HL-60 (cell line): ENCODE data around the gene TNFSF12.

Source experiments
- GABPA ChIP-seq: IDR thresholded peaks from 2 replicates; pipeline ENCODE4 v1.6.1; 2012; ENCODE audit warnings: low read depth
- POLR2AphosphoS5 ChIP-seq: IDR thresholded peaks from 2 replicates; pipeline ENCODE4 v1.6.1; 2012; ENCODE audit warnings: low read depth
- SPI1 ChIP-seq: IDR thresholded peaks from 2 replicates; pipeline ENCODE4 v1.6.1; 2012; ENCODE audit warnings: low read depth, mild to moderate bottlenecking, borderline replicate concordance
- TF ChIP-seq, protein P1 (sequence below): IDR thresholded peaks from one replicate; pipeline ENCODE4 v1.5.1; 2011; ENCODE audit warnings: low read length, control low read depth, inconsistent platforms; ENCODE audit not compliant: insufficient read depth
- TF ChIP-seq, protein P2 (sequence below): IDR thresholded peaks from 2 replicates; pipeline ENCODE4 v1.6.1; 2012; ENCODE audit warnings: low read depth; ENCODE audit not compliant: insufficient replicate concordance

DNA sequence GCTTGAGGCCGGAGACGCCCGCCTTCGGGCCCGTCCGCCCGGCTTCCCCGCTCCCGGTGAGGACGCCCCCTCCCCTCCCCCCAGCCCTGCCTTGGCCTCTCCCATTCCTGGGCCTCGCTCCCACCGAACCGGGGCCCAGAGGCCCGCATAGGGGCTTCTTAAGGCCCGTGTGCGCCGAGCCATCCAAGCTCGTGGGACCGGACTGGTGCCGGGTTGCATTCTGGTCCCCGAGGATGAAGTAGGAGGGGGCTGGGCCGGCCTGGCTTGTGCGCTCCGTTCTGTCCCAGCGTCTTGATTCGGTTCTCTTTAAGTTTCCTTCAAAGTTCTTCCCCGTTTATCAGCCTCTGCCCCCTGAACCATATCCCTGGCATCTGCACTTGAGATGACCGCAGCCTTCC is 13.3 kb downstream of the TNFSF12 start:
- TF ChIP-seq, protein P1, sequence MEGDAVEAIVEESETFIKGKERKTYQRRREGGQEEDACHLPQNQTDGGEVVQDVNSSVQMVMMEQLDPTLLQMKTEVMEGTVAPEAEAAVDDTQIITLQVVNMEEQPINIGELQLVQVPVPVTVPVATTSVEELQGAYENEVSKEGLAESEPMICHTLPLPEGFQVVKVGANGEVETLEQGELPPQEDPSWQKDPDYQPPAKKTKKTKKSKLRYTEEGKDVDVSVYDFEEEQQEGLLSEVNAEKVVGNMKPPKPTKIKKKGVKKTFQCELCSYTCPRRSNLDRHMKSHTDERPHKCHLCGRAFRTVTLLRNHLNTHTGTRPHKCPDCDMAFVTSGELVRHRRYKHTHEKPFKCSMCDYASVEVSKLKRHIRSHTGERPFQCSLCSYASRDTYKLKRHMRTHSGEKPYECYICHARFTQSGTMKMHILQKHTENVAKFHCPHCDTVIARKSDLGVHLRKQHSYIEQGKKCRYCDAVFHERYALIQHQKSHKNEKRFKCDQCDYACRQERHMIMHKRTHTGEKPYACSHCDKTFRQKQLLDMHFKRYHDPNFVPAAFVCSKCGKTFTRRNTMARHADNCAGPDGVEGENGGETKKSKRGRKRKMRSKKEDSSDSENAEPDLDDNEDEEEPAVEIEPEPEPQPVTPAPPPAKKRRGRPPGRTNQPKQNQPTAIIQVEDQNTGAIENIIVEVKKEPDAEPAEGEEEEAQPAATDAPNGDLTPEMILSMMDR: no peak
- TF ChIP-seq POLR2AphosphoS5 (no peak), GABPA (no peak), SPI1 (no peak)
- TF ChIP-seq, protein P2, sequence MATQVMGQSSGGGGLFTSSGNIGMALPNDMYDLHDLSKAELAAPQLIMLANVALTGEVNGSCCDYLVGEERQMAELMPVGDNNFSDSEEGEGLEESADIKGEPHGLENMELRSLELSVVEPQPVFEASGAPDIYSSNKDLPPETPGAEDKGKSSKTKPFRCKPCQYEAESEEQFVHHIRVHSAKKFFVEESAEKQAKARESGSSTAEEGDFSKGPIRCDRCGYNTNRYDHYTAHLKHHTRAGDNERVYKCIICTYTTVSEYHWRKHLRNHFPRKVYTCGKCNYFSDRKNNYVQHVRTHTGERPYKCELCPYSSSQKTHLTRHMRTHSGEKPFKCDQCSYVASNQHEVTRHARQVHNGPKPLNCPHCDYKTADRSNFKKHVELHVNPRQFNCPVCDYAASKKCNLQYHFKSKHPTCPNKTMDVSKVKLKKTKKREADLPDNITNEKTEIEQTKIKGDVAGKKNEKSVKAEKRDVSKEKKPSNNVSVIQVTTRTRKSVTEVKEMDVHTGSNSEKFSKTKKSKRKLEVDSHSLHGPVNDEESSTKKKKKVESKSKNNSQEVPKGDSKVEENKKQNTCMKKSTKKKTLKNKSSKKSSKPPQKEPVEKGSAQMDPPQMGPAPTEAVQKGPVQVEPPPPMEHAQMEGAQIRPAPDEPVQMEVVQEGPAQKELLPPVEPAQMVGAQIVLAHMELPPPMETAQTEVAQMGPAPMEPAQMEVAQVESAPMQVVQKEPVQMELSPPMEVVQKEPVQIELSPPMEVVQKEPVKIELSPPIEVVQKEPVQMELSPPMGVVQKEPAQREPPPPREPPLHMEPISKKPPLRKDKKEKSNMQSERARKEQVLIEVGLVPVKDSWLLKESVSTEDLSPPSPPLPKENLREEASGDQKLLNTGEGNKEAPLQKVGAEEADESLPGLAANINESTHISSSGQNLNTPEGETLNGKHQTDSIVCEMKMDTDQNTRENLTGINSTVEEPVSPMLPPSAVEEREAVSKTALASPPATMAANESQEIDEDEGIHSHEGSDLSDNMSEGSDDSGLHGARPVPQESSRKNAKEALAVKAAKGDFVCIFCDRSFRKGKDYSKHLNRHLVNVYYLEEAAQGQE: no peak
